MM.1S (cell line): Measurements from ENCODE around the gene SLC6A3.

Source experiments
- CTCF ChIP-seq: fragments of 300-600 bp; sonication (generic); IDR thresholded peaks from 2 replicates; pipeline ENCODE4 v1.5.1; 2016; ENCODE audit warnings: antibody characterized with exemption, low read length, mixed read lengths
- EZH2 ChIP-seq: fragments of 300-600 bp; sonication (generic); optimal IDR thresholded peaks from 2 replicates; pipeline ENCODE3; 2017; ENCODE audit warnings: low read depth, mild to moderate bottlenecking, antibody characterized with exemption, low read length, mixed read lengths
- EZH2phosphoT487 ChIP-seq: fragments of 300-600 bp; sonication (generic); IDR thresholded peaks from 2 replicates; pipeline ENCODE4 v1.6.1; 2018; ENCODE audit warnings: antibody characterized with exemption, low read length

GRCh38 chr5:1490376-1490775, 45.1 kb upstream of the SLC6A3 start:
- TF ChIP-seq CTCF (no peak), EZH2phosphoT487 (no peak), EZH2 (no peak)
